Cardiac ventricle fibroblast (primary cell): ENCODE results near the gene TUBE1. TPM values are rescaled to one million over a fixed set of nuclear protein-coding genes. Genes with fewer than 3 reads are reported as not detected.

ENCODE experiments used
- total RNA-seq: library from RNA; depleted of rRNA; stranded (reverse); fragments of >200 nt; gene quantifications from 2 replicates; pipeline ENCODE4 v1.2.3, GENCODE V29; 2015

Gene TUBE1, protein sequence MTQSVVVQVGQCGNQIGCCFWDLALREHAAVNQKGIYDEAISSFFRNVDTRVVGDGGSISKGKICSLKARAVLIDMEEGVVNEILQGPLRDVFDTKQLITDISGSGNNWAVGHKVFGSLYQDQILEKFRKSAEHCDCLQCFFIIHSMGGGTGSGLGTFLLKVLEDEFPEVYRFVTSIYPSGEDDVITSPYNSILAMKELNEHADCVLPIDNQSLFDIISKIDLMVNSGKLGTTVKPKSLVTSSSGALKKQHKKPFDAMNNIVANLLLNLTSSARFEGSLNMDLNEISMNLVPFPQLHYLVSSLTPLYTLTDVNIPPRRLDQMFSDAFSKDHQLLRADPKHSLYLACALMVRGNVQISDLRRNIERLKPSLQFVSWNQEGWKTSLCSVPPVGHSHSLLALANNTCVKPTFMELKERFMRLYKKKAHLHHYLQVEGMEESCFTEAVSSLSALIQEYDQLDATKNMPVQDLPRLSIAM
- 12.4 and 28.8 TPM in 2 replicates for total RNA-seq

DNA sequence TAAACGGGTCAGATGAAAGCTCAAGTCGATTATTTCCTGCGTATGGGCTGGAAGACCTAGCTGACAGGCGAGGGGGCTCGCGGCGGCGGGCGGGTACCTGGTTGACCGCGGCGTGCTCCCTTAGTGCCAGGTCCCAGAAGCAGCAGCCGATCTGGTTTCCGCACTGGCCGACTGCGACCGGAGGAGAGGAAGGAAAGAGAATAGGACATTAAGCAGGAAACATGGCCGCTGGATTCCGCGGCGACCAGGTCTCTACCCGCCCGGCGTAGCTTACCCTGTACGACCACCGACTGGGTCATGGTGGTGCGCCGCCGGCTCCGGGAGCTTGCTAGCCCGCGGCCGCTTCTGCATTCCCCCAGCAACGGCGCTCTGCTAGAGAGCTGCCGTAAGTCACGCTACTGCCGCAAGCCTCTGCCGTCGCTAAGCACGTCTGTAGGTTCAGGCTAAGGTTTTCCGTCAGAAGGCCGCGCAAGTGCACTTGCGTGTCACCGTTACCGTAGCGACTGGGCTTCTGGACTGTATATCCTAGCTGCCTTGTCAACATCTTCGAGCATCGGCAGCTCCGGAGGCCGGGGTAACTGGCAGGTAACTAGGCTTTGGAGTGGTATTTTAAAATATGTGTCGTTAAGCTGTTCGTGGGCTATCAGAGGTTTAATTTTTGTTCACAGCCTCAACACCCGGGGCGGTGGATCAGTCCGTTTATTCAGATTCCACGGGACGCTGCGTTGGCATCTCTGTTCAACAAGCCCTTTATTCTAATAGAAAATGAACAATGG, at the start of gene TUBE1, which contains the start of gene FAM229B:
Gene TUBE1, minus strand, starts transcription at position 347 of the 776 bp plus-strand sequence. Its CDS starts 48 bp downstream, at position 299.
Gene FAM229B, plus strand, starts transcription at position 456 of the 776 bp plus-strand sequence. CDS start 11,693 bp downstream, outside the sequence.

DNA sequence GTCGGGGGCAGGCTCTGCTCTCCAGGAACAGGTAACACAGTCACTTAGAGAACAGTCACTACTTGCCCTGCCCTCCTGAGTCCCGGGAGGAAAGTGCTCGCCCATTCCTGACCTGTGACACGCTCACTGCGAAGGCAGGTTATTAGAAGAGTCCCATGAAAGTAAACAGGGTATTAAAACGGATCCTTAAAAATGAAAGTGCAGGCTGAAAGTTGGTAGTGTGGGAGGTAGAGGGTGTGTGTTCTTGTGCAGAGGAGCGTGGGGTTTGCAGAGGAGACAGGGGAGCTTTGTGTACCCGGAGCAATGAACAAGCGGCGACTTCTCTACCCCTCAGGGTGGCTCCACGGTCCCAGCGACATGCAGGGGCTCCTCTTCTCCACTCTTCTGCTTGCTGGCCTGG, 33.3 kb downstream of the TUBE1 start, which contains the start of gene CCN6:
Gene CCN6, plus strand, starts transcription at position 104 of the 400 bp plus-strand sequence. Its CDS starts 254 bp downstream, at position 358.

Other genes with a start within 250 kb of the TUBE1 start
- gene FYN, start 214.0 kb downstream of the TUBE1 start, total RNA-seq, result 73.2 and 74.5 TPM in 2 replicates
- not detected in 2 replicates for gene CCN6, start 33.4 kb downstream of the TUBE1 start, total RNA-seq
- gene FAM229B, start 109 bp upstream of the TUBE1 start, total RNA-seq, result 20.6 and 22.4 TPM in 2 replicates
- 638 and 750 TPM in 2 replicates for gene LAMA4, start 167.1 kb upstream of the TUBE1 start, total RNA-seq